T47D (cell line): ENCODE measurements around the gene GUCA1C.

Experiments used
- DNase-seq, 2 experiments: peaks; one replicate each; pipeline versions ENCODE4 v3.0.0 to v3.0.0-alpha.2; 2011 to 2012; ENCODE audit warnings: low read depth in 1 of 2, low spot score in 1 of 2
- JUND ChIP-seq: IDR thresholded peaks from 2 replicates; pipeline ENCODE4 v1.6.1; 2012; ENCODE audit warnings: low read depth
- in situ Hi-C: cut with HindIII; loops from 2 replicates; pipeline ENCODE4 v1.10.0; 2016; ENCODE audit warnings: low sequenced_read_pairs, low pct_unique_long_range_greater_than_20kb

GUCA1C gene

DNA sequence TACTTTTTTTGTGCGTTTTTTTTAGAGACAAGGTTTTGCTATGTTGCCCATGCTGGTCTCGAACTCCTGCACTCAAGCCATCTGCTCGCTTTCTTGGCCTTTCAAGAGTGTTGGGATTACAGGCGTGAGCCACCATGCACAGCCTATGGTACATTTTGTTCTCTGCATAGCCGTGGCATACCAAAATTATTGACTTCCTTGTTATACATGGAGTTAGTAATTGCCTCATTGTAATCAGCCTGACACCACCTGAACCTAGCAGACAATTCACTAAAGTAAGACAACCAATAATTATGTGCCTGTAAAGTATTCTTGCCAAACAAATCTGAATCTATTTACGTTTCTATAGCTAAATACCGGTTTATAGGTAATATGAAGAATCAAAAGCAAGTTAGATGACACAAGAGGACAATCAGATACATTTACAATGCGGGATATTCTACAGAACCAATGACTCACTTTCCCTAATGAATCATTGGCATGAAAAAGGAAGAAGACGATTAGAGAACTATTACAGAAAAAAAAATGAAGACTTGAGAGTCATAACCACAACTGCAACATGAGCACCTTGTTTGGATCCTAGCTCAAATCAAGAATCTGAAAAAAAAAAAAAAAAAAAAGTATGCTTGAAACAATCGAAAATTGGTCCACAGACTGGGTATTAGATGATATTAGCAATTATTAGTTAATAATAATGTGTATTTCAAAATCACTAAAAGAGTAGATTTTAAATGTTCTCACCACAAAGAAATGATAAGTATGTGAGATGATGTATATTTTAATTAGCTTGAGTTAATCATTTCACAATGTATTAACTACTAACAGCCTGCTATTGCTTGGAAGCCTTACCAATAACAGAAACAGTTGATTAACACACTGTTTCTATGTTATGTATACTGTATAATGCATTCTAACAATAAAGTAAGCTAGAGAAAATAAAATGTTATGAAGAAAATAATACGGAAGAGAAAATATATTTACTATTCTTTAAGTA, 7.1 kb downstream of the GUCA1C start:
- no peak for TF ChIP-seq JUND
- no peak for DNase-seq
- in situ Hi-C loops: no loop called here

GRCh38 chr3:108940568-108941263, 13.0 kb downstream of the GUCA1C start:
- TF ChIP-seq JUND: no peak

DNA sequence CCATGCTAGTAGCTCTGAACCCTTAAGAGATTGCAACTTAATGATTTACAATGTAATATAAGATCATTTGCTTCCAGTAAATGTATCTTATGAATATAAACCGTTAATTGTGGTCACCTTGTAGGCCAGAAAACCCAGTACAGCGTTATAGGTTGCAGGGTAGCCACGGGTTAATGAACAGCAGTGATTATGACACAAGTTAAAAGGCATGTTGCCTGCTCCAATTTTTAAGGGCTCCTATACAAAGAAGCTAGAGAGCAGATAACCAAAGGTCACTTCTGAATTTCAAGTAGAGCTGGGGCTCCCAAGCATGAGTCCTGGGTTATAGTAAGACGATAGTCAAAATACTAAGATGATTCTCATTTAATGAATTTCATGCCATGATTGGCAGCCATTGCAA, 13.5 kb downstream of the GUCA1C start:
- TF ChIP-seq JUND: no peak
- in situ Hi-C loops: no loop called here
- no peak for DNase-seq

More at GRCh38 chr3:108940568-108941263, 13.0 kb downstream of the GUCA1C start:
- in situ Hi-C loops: no loop called here
- no peak for DNase-seq

DNA sequence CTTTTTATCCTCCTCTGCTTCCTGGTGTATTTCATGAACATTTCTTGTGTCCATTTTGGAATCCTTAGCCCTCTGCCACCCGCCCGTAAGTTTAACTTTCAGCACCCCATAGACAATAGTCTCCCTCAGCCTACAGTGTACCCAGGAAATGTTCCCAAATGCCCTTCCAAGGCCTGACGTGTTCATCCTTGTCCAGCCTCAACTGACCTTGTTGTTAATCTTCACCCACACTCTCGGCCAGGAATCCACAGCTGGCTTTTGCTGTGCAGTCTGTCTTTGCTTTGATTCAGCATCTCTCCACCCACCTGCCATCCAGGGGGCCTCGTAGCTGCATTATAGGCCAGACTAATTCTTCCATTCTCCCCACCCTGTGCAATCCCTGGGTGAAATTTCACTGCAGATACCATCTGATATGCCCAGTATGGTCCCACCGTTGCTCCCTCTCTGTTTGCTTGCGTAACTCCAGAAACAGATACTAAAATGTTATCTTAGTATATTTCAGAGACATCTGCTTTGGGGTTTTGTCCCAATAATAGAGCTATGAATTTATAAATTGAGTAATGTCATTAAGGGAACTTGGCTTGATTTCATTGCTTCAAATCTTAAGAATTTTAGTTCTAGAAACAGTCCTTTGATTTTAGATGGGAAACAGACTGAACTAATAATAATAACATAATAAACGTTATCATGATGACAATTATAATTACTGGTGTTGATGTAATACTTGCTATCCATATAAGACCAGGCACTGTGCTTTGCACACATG, 16.6 kb downstream of the GUCA1C start:
- DNase-seq: no peak
- no peak for TF ChIP-seq JUND
- in situ Hi-C loops: no loop called here

DNA sequence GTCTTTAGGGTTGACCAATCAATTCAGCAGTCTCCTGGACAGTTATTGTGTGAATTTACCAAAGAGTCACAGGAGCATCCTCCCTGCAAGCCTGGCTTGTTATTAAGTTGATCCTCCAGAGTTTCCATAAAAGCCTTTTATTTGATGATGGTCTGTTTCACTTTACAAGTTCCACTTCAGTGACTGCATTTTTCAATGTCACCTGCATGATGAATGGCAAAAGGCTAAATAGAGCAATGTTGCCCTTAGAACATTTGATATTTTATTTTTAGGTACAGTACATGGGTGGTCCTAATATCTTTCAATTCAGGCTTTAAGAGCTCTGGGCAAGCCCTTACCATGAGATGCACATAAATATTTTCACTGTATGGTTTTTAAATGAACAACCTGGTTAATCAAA, 22.6 kb downstream of the GUCA1C start:
- TF ChIP-seq JUND: no peak

DNA sequence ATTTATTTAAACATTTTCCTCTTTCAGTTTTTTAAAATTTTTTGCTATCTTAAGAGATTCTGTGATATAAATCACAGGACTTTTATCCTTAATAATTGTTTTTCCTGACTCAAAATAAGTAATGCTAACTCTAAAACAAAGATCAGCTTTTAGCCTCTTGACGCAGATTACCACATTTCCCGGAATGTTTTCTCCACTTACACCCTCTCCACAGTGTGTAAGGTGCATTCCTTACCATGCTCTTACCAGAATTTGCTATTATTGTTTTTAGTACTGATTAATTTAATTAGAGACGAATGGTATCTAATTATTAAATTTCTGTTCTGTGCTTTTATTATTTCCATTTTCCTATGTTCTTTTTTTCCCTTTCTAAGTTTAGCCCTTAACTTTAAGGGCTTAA, 34.8 kb downstream of the GUCA1C start:
- no peak for TF ChIP-seq JUND
- in situ Hi-C loops: no loop called here
- DNase-seq: no peak

More for the DNA sequence above, 22.6 kb downstream of the GUCA1C start:
- DNase-seq: no peak
- in situ Hi-C loops: no loop called here

- in situ Hi-C loops: no loop called here
- DNase-seq: peak; percentile 44 to 82
Observed at GRCh38 chr3:108914774-108915641, 38.7 kb downstream of the GUCA1C start.

GRCh38 chr3:108909799-108910198, 43.9 kb downstream of the GUCA1C start:
- no peak for DNase-seq
- in situ Hi-C loops: no loop called here
- TF ChIP-seq JUND: no peak

More at GRCh38 chr3:108914774-108915641, 38.7 kb downstream of the GUCA1C start:
- TF ChIP-seq JUND: no peak

GRCh38 chr3:108907194-108907593, 46.5 kb downstream of the GUCA1C start:
- no peak for TF ChIP-seq JUND
- DNase-seq: no peak
- in situ Hi-C loops: no loop called here

DNA sequence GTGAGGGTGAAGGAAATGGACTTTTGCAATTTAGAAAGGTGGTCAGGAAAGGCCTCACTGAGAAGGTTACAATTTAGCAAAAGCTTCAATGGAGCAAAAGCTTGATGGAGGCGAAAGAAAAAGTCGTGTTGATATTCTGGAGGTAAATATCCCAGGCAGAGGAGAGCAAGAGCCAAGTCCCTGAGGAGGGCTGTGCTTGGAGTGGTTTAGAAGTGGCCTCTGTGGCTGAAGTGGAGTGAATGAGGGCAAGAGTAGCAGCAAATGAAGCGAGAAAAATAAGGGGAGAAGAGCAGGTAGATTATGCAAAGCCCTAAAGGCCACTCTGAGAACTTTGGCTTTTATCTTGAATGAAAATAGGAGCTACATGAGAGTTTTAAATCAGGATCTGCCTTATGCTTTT, 54.1 kb downstream of the GUCA1C start:
- TF ChIP-seq JUND: no peak
- DNase-seq: no peak
- in situ Hi-C loops: no loop called here

DNA sequence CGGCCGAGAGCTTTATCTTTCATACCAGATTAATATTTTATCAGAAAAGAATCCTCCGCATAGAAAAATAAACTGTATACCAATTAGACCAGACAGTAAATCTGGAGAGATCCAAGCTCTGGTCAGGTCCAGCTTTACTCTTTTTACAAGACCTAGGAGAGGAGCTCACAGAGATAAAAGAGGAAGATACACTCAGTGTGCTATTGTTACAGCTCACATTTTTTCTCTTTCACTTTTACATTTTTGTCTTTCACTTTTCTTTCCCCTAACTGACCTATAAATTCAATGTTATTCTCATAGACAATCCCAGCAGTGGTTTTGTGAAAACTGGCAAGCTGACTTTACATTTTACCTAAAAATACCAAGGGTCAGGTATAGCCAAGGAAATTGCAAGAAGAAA, 55.8 kb downstream of the GUCA1C start:
- in situ Hi-C loops: no loop called here
- DNase-seq: no peak
- TF ChIP-seq JUND: no peak

GRCh38 chr3:108894981-108895380, 58.7 kb downstream of the GUCA1C start:
- TF ChIP-seq JUND: no peak
- DNase-seq: no peak
- in situ Hi-C loops: no loop called here
